Neural progenitor cell (in vitro differentiated cells): ENCODE results near the gene HTR6.

Experiments used
- CTCF ChIP-seq: fragments of 200-600 bp; sonication (generic); IDR thresholded peaks from 2 replicates; pipeline ENCODE4 v1.5.1; 2017; ENCODE audit warnings: antibody characterized with exemption, mild to moderate bottlenecking
- EZH2 ChIP-seq: fragments of 200-600 bp; sonication (generic); IDR thresholded peaks from 2 replicates; pipeline ENCODE4 v1.6.1; 2017; ENCODE audit warnings: antibody characterized with exemption, mild to moderate bottlenecking, moderate library complexity

DNA sequence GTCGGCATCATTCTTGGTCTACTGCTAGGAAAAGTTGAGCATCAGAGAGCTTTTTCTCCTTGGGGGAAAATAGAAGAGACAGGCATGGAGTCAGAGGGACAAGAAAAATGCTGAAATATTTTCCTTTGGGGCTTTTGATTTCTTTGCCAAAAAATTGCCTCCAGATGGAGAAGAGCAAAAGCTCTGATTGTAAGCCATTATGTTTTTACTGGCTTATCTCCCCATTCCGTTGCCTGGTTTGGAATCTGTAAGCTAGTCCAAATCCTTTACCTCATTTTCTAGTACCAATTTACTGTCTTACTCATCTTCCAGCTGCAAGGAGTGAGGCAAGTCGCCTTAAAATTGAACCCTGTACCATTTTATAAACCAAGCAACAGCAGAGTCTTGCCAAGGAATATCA is 43.9 kb upstream of the HTR6 start:
- no peak for TF ChIP-seq CTCF
- no peak for TF ChIP-seq EZH2
